Measurements from ENCODE around the gene CD276.

Gene CD276

DNA sequence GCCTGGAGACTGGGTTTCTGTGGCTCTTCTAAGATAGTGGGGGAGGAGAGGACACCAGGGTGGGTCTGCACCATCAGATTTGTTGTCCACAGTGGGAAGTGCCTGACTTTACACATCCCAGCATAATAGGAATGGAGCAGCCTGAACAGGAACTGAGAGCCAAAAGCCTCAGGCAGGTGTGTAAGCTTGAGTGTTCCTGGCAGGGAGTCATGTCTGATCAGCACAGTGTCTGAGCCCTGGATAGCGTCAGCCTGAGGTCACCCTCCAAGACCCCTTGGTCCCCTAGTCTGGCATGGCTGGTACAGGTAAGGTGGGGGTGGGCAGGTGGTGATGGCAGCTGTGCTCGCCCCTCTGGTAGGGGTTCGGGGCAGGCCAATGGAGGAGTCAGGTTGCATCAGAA, 48.7 kb downstream of the CD276 start:
- Histone ChIP-seq H3K4me3 (replicated peaks; ENCODE audit: low read depth, low read length) (no peak overlapping the region), H3K36me3 (ENCODE audit: control insufficient read depth, insufficient read depth, low read length) (no peaks in the 10 kb centered on the region), H3K27me3 (replicated peaks; ENCODE audit: control insufficient read depth, insufficient read depth, low read length) (peaks cover 1% of the 10 kb centered on the region)
- TF ChIP-seq, protein P1, sequence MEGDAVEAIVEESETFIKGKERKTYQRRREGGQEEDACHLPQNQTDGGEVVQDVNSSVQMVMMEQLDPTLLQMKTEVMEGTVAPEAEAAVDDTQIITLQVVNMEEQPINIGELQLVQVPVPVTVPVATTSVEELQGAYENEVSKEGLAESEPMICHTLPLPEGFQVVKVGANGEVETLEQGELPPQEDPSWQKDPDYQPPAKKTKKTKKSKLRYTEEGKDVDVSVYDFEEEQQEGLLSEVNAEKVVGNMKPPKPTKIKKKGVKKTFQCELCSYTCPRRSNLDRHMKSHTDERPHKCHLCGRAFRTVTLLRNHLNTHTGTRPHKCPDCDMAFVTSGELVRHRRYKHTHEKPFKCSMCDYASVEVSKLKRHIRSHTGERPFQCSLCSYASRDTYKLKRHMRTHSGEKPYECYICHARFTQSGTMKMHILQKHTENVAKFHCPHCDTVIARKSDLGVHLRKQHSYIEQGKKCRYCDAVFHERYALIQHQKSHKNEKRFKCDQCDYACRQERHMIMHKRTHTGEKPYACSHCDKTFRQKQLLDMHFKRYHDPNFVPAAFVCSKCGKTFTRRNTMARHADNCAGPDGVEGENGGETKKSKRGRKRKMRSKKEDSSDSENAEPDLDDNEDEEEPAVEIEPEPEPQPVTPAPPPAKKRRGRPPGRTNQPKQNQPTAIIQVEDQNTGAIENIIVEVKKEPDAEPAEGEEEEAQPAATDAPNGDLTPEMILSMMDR (IDR thresholded peaks at IDR 0.05; ENCODE audit: insufficient read depth, low read length, poor library complexity, severe bottlenecking), result no peak
- no peak for DNase-seq (ENCODE audit: extremely low read depth, insufficient read length)

- TF ChIP-seq, protein P1 (IDR thresholded peaks at IDR 0.05; ENCODE audit: insufficient read depth, low read length, poor library complexity, severe bottlenecking), result no peak
Observed at GRCh38 chr15:73737535-73737934, 53.4 kb downstream of the CD276 start.

GRCh38 chr15:73740152-73741048, 56.2 kb downstream of the CD276 start:
- Histone ChIP-seq H3K4me3 (replicated peaks; ENCODE audit: low read depth, low read length) (no peak overlapping the region), H3K36me3 (ENCODE audit: control insufficient read depth, insufficient read depth, low read length) (no peaks in the 10 kb centered on the region), H3K27me3 (replicated peaks; ENCODE audit: control insufficient read depth, insufficient read depth, low read length) (peaks cover 1% of the 10 kb centered on the region)
- DNase-seq (ENCODE audit: extremely low read depth, insufficient read length), result no peak
- TF ChIP-seq, protein P1 (IDR thresholded peaks at IDR 0.05; ENCODE audit: insufficient read depth, low read length, poor library complexity, severe bottlenecking), result no peak

More at GRCh38 chr15:73737535-73737934, 53.4 kb downstream of the CD276 start:
- peaks cover 1% of the 10 kb centered on the region for H3K27me3 ChIP-seq (replicated peaks; ENCODE audit: control insufficient read depth, insufficient read depth, low read length)
- no peak overlapping the region for H3K4me3 ChIP-seq (replicated peaks; ENCODE audit: low read depth, low read length)
- no peak for DNase-seq (ENCODE audit: extremely low read depth, insufficient read length)
- no peaks in the 10 kb centered on the region for H3K36me3 ChIP-seq (ENCODE audit: control insufficient read depth, insufficient read depth, low read length)

- Histone ChIP-seq H3K36me3 (ENCODE audit: control insufficient read depth, insufficient read depth, low read length) (no peaks in the 10 kb centered on the region), H3K27me3 (replicated peaks; ENCODE audit: control insufficient read depth, insufficient read depth, low read length) (peaks cover 1% of the 10 kb centered on the region), H3K4me3 (replicated peaks; ENCODE audit: low read depth, low read length) (no peak overlapping the region)
- TF ChIP-seq, protein P1 (IDR thresholded peaks at IDR 0.05; ENCODE audit: insufficient read depth, low read length, poor library complexity, severe bottlenecking), result no peak
- no peak for DNase-seq (ENCODE audit: extremely low read depth, insufficient read length)
Observed at GRCh38 chr15:73741321-73741836, 57.2 kb downstream of the CD276 start.

GRCh38 chr15:73744293-73744692, 60.1 kb downstream of the CD276 start:
- Histone ChIP-seq H3K27me3 (replicated peaks; ENCODE audit: control insufficient read depth, insufficient read depth, low read length) (no peaks in the 10 kb centered on the region; the same call in none of the 2 replicates), H3K36me3 (ENCODE audit: control insufficient read depth, insufficient read depth, low read length) (no peaks in the 10 kb centered on the region), H3K4me3 (replicated peaks; ENCODE audit: low read depth, low read length) (no peak overlapping the region)
- no peak for DNase-seq (ENCODE audit: extremely low read depth, insufficient read length)
- TF ChIP-seq, protein P1 (IDR thresholded peaks at IDR 0.05; ENCODE audit: insufficient read depth, low read length, poor library complexity, severe bottlenecking), result no peak
